GM19351 (cell line): ENCODE results near the gene OR5A1.

Source experiments
- ATAC-seq: cut with Tn5 transposase; IDR thresholded peaks from one replicate; pipeline ENCODE4 v1.9.1; 2021; ENCODE audit warnings: mild to moderate bottlenecking, moderate library complexity; ENCODE audit not compliant: unreplicated experiment

The OR5A1 gene

DNA sequence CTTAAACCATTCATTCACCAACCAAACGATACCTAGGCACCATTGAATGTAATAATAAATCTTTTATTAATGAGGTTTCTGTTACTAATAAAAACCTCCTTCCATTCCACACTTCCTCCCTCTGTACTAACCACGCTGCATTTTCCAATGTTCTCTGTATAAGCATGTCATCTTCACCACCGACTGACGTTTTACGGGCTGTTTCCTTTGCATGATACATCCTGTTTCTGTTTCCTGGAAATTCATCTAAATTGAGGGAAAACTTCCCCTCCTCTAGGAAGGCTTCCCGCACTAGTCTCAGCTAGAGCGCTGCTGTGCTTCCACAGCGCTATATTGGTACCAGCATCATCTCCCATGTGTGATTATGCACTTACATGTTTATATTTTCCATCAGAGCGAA is 38.9 kb downstream of the OR5A1 start:
- ATAC-seq, result no peak

- no peak for ATAC-seq
Measured at GRCh38 chr11:59479906-59480305, 43.6 kb downstream of the OR5A1 start.

- no peak for ATAC-seq
Measured at GRCh38 chr11:59480359-59480758, 44.1 kb downstream of the OR5A1 start.
